Esophagus squamous epithelium (tissue), 5 donors: Measurements from ENCODE around the gene LRRC56. TPM values are rescaled to one million over a fixed set of nuclear protein-coding genes. Genes with fewer than 3 reads are reported as not detected.
A peak's percentile ranks its signal among the peaks of the same experiment; 100 is the strongest.

Experiments
- DNase-seq: peaks from one replicate; lab custom pipeline; 2025; lab: John Stamatoyannopoulos, UW
- H3K27ac ChIP-seq, 4 donors: fragments of 200-600 bp; sonication (generic); one replicate each; pipeline ENCODE4 v1.5.1; 2016 to 2019; ENCODE audit warnings: mild to moderate bottlenecking in 1 of 4
- H3K27me3 ChIP-seq, 4 donors: fragments of 200-600 bp; sonication (generic); 1 replicate in 3 of 4; 2 replicates in 1 of 4; pipeline versions ENCODE4 v1.5.1 to v1.6.0; 2017 to 2021; ENCODE audit warnings: antibody characterized with exemption in 1 of 4
- H3K36me3 ChIP-seq, 3 donors: fragments of 200-600 bp; sonication (generic); one replicate each; pipeline ENCODE4 v1.5.1; 2016 to 2019
- H3K4me1 ChIP-seq, 3 donors: fragments of 200-600 bp; sonication (generic); one replicate each; pipeline ENCODE4 v1.5.1; 2017 to 2019
- H3K4me3 ChIP-seq, 4 donors: fragments of 200-600 bp; sonication (generic); 1 replicate in 3 of 4; 2 replicates in 1 of 4; pipeline ENCODE4 v1.5.1; 2016 to 2019; ENCODE audit warnings: mild to moderate bottlenecking in 2 of 4, moderate library complexity in 1 of 4
- H3K9me3 ChIP-seq, 3 donors: fragments of 200-600 bp; sonication (generic); one replicate each; pipeline ENCODE4 v1.5.1; 2016 to 2019
- CTCF ChIP-seq, 6 experiments: fragments of 450-650 bp in 4 of 6; fragments of 200-600 bp in 2 of 6; sonication (generic) in 2 of 6; IDR thresholded peaks; one replicate each; pipeline ENCODE4 v1.5.1; 2016 to 2019; ENCODE audit warnings: antibody characterized with exemption in 6 of 6, mild to moderate bottlenecking in 4 of 6, moderate library complexity in 4 of 6
- POLR2A ChIP-seq, 4 donors: fragments of 450-650 bp; IDR thresholded peaks; one replicate each; pipeline ENCODE4 v1.6.1; 2017; ENCODE audit warnings: antibody characterized with exemption in 4 of 4, mild to moderate bottlenecking in 4 of 4, moderate library complexity in 3 of 4
- WGBS, 2 donors: methylation state at CpG; one replicate each; pipeline ENCODE4 v1.1.5; 2018; 5-methylcytosine and 5-hydroxymethylcytosine counted together
- intact Hi-C: fragments of 100-400 bp; cut with DNase I; formaldehyde crosslinking; loops from one replicate; pipeline ENCODE4 v1.15.0; 2022
- total RNA-seq, 4 donors: library from RNA; depleted of rRNA; stranded (reverse); fragments of >200 nt; gene quantifications; one replicate each; pipeline ENCODE4 v1.1.0, GENCODE V29; 2016
- donor health status: DM: yes; HTN: yes; CAD: no.

The LRRC56 gene
- 1 to 10 TPM in 2 of 4 donors, under 1 TPM in 2; 0.35 to 2.3 (median 1.2) TPM for total RNA-seq

GRCh38 chr11:536841-537621, at the start of gene LRRC56:
LRRC56 (plus strand) TSS chr11:537527; CDS start chr11:540685, 3,158 bp downstream.
- peaks cover 40 to 54% (median 46%) of the 10 kb centered on the region in 3 donors for H3K4me1 ChIP-seq
- WGBS, 2 donors, result 4% methylated on average over 5 of the region's 93 CpGs; no CpG with 5 or more reads in 1 of the 2 donors
- H3K27me3 ChIP-seq, result no peaks in the 10 kb centered on the region
- peak in 1 of 4 donors; percentile 28 for TF ChIP-seq POLR2A (IDR thresholded peaks at IDR 0.05)
- TF ChIP-seq CTCF (IDR thresholded peaks at IDR 0.05), result no peak
- intact Hi-C loops, result no loop called here
- H3K9me3 ChIP-seq, result no peaks in the 10 kb centered on the region
- H3K27ac ChIP-seq, result peak within 1 kb of the TSS; percentile 78 to 98 (median 96)
- peak within 1 kb of the TSS; percentile 12 to 96 (median 92) for H3K4me3 ChIP-seq
- peaks cover 16 to 23% (median 18%) of the 10 kb centered on the region in 3 donors for H3K36me3 ChIP-seq
- DNase-seq, result peak; percentile 74

- H3K9me3 ChIP-seq, result no peaks in the 10 kb centered on the region
- WGBS, 2 donors, result no CpG with 5 or more reads among the region's 22 CpGs
- H3K27ac ChIP-seq, result no peak overlapping the region
- peaks cover 0 to 48% (median 5%) of the 10 kb centered on the region in 3 donors for H3K36me3 ChIP-seq
- intact Hi-C loops, result no loop called here
- no peak for TF ChIP-seq POLR2A (IDR thresholded peaks at IDR 0.05)
- no peak for TF ChIP-seq CTCF (IDR thresholded peaks at IDR 0.05)
- H3K4me1 ChIP-seq, result peaks cover 0 to 4% (median 0%) of the 10 kb centered on the region in 3 donors
- no peaks in the 10 kb centered on the region for H3K27me3 ChIP-seq
- DNase-seq, result no peak
- H3K4me3 ChIP-seq, result no peak overlapping the region
Observed at GRCh38 chr11:487571-488021, 49.7 kb upstream of the LRRC56 start.

GRCh38 chr11:488062-488461, 49.3 kb upstream of the LRRC56 start:
- DNase-seq, result no peak
- H3K27ac ChIP-seq, result no peak overlapping the region
- 86% methylated on average over 4 of the region's 25 CpGs; no CpG with 5 or more reads in 1 of the 2 donors for WGBS, 2 donors
- H3K4me1 ChIP-seq, result peaks cover 0 to 4% (median 0%) of the 10 kb centered on the region in 3 donors
- intact Hi-C loops, result no loop called here
- TF ChIP-seq CTCF (IDR thresholded peaks at IDR 0.05), result no peak
- no peak for TF ChIP-seq POLR2A (IDR thresholded peaks at IDR 0.05)
- H3K36me3 ChIP-seq, result peaks cover 0 to 53% (median 5%) of the 10 kb centered on the region in 3 donors
- H3K27me3 ChIP-seq, result no peaks in the 10 kb centered on the region
- no peaks in the 10 kb centered on the region for H3K9me3 ChIP-seq
- H3K4me3 ChIP-seq, result no peak overlapping the region

GRCh38 chr11:488579-488978, 48.7 kb upstream of the LRRC56 start:
- TF ChIP-seq CTCF (IDR thresholded peaks at IDR 0.05), result no peak
- TF ChIP-seq POLR2A (IDR thresholded peaks at IDR 0.05), result no peak
- Histone ChIP-seq H3K9me3 (no peaks in the 10 kb centered on the region), H3K27ac (no peak overlapping the region), H3K4me1 (peaks cover 0 to 4% (median 0%) of the 10 kb centered on the region in 3 donors), H3K36me3 (peaks cover 4 to 58% (median 5%) of the 10 kb centered on the region in 3 donors), H3K4me3 (no peak overlapping the region), H3K27me3 (no peaks in the 10 kb centered on the region)
- DNase-seq, result no peak
- 93 to 95% methylated on average over 8 to 13 of the region's 19 CpGs for WGBS, 2 donors
- intact Hi-C loops, result no loop called here

GRCh38 chr11:488992-489391, 48.3 kb upstream of the LRRC56 start:
- Histone ChIP-seq H3K9me3 (no peaks in the 10 kb centered on the region), H3K27me3 (no peaks in the 10 kb centered on the region), H3K4me1 (peaks cover 0 to 4% (median 0%) of the 10 kb centered on the region in 3 donors), H3K36me3 (peaks cover 6 to 62% (median 8%) of the 10 kb centered on the region in 3 donors), H3K27ac (no peak overlapping the region), H3K4me3 (no peak overlapping the region)
- intact Hi-C loops, result no loop called here
- TF ChIP-seq CTCF (IDR thresholded peaks at IDR 0.05) (no peak), POLR2A (IDR thresholded peaks at IDR 0.05) (no peak)
- no peak for DNase-seq
- 89% methylated on average over 7 of the region's 19 CpGs; no CpG with 5 or more reads in 1 of the 2 donors for WGBS, 2 donors
